ENCODE results near the gene CWC22. TPM values are rescaled to one million over a fixed set of nuclear protein-coding genes. Genes with fewer than 3 reads are reported as not detected.
"Not testable (repeated sequence)": the region's sequence is repeated elsewhere in the genome, so short reads cannot be mapped to it uniquely, and the experiment has no call there.

CWC22 gene
- total RNA-seq, 2 donors from 2014 or later, result 13.1 to 14.1 TPM

DNA sequence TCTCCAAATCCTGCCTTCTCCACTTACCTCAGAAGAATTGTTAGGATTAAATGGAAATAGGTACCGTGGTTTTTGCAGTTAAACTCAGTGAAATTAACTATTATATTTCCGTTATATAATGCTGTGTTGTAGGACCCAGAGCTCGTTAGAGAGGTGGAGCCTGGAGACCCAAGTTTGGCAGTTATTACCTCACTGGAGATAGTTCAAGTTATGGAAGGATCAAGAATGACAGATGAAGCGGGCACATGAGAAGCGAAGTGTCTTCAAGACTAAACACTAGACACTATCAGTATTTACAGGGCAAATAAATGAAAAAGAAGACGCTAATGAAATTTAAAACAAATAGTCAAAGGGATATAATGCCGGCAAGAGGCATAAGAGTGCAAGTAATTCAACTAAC, 866 bp downstream of the CWC22 start:
- H3K4me1 ChIP-seq, result peaks cover 0 to 16% of the 10 kb centered on the region in 2 donors
- H3K36me3 ChIP-seq, result no peaks in the 10 kb centered on the region
- H3K27ac ChIP-seq, result peak overlapping the region in 1 of 2 donors; percentile 89
- DNase-seq (ENCODE audit: low spot score), result no peak
- peak overlapping the region; percentile 73 to 83 for H3K4me3 ChIP-seq
- TF ChIP-seq, protein P1, sequence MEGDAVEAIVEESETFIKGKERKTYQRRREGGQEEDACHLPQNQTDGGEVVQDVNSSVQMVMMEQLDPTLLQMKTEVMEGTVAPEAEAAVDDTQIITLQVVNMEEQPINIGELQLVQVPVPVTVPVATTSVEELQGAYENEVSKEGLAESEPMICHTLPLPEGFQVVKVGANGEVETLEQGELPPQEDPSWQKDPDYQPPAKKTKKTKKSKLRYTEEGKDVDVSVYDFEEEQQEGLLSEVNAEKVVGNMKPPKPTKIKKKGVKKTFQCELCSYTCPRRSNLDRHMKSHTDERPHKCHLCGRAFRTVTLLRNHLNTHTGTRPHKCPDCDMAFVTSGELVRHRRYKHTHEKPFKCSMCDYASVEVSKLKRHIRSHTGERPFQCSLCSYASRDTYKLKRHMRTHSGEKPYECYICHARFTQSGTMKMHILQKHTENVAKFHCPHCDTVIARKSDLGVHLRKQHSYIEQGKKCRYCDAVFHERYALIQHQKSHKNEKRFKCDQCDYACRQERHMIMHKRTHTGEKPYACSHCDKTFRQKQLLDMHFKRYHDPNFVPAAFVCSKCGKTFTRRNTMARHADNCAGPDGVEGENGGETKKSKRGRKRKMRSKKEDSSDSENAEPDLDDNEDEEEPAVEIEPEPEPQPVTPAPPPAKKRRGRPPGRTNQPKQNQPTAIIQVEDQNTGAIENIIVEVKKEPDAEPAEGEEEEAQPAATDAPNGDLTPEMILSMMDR (IDR thresholded peaks at IDR 0.05), result no peak
- no peaks in the 10 kb centered on the region for H3K27me3 ChIP-seq
- H3K9me3 ChIP-seq, result no peaks in the 10 kb centered on the region

DNA sequence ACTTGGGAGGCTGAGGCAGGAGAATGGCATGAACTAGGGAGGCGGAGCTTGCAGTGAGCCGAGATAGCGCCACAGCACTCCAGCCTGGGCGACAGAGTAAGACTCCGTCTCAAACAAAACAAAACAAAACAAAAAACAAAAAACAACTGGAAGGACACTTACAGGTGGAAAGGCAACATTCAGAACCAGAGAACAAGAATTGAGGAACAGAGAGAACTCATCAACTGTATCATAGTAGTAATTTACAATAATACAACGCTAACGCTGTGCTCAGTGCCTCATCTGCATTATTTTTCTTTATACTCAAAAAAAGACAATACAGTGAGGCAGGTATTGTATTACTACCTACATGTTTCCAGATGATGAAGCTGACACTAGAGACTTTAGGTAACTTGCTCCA, 1.6 kb downstream of the CWC22 start:
- H3K9me3 ChIP-seq; H3K27me3 ChIP-seq; H3K36me3 ChIP-seq; H3K27ac ChIP-seq; DNase-seq (ENCODE audit: low spot score); H3K4me3 ChIP-seq: not testable (repeated sequence)
- peaks cover 0 to 16% of the 10 kb centered on the region in 2 donors for H3K4me1 ChIP-seq

GRCh38 chr2:180004731-180005130, 2.4 kb downstream of the CWC22 start:
- DNase-seq (ENCODE audit: low spot score), result no peak
- no peaks in the 10 kb centered on the region for H3K9me3 ChIP-seq
- H3K27me3 ChIP-seq, result no peaks in the 10 kb centered on the region
- no peaks in the 10 kb centered on the region for H3K36me3 ChIP-seq
- TF ChIP-seq, protein P1 (IDR thresholded peaks at IDR 0.05), result no peak
- peaks cover 0 to 16% of the 10 kb centered on the region in 2 donors for H3K4me1 ChIP-seq
- H3K4me3 ChIP-seq, result no peak overlapping the region
- H3K27ac ChIP-seq, result no peak overlapping the region

GRCh38 chr2:180003559-180003958, 3.5 kb downstream of the CWC22 start:
- H3K36me3 ChIP-seq, result no peaks in the 10 kb centered on the region
- no peak overlapping the region for H3K27ac ChIP-seq
- no peaks in the 10 kb centered on the region for H3K9me3 ChIP-seq
- H3K27me3 ChIP-seq, result no peaks in the 10 kb centered on the region
- no peak for DNase-seq (ENCODE audit: low spot score)
- TF ChIP-seq, protein P1 (IDR thresholded peaks at IDR 0.05), result no peak
- H3K4me1 ChIP-seq, result peaks cover 0 to 16% of the 10 kb centered on the region in 2 donors
- no peak overlapping the region for H3K4me3 ChIP-seq

DNA sequence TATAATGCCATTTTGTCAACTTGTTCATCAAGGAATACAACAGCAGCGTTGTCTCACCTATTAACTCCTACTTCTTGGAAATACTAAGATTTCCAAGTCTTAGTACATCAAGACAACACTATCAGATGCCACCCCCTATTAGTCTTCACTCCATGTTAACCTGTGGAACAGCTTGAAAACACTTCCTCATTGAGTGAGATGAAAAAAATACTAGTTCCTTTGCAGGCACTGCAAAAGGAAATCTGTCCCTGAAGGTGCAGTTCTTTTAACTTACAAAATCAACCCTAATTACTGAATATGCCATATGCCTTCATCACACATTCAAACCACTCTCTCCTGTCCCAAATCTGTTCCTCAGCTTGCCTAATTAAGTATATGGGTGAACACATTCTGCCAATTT, 4.0 kb downstream of the CWC22 start:
- no peaks in the 10 kb centered on the region for H3K9me3 ChIP-seq
- H3K4me3 ChIP-seq, result no peak overlapping the region
- no peaks in the 10 kb centered on the region for H3K27me3 ChIP-seq
- peaks cover 0 to 16% of the 10 kb centered on the region in 2 donors for H3K4me1 ChIP-seq
- no peak overlapping the region for H3K27ac ChIP-seq
- TF ChIP-seq, protein P1 (IDR thresholded peaks at IDR 0.05), result no peak
- DNase-seq (ENCODE audit: low spot score), result no peak
- no peaks in the 10 kb centered on the region for H3K36me3 ChIP-seq

DNA sequence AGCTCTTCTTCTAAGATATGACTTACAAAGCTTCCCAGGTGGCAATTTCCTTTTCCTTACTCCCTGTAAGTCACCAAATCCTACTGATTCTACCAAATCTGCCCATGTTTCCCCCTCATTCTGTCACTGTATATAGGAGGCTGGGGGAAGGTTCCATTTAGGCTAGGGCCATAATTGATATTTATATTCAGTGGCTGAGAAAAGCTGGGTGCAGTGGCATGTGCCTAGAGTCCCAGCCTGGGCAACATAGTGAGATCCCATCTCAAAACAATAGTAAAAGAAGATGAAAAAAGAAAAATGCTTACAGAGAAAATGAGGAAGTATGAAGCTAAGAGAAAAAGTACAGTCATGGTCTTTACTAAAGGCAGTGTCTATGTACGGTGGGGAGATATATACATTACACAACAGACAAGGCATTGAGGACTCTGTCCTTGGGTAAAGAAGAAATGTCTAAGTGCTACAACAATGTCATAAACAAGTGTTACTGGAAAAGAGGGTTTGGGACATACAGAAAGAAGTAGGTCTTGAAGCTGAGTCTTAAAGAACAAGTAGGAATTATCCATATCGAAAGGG, 4.8 kb downstream of the CWC22 start:
- TF ChIP-seq, protein P1 (IDR thresholded peaks at IDR 0.05), result no peak
- H3K27me3 ChIP-seq, result no peaks in the 10 kb centered on the region

More for the DNA sequence above, 4.8 kb downstream of the CWC22 start:
- peaks cover 0 to 16% of the 10 kb centered on the region in 2 donors for H3K4me1 ChIP-seq
- no peak overlapping the region for H3K4me3 ChIP-seq
- no peaks in the 10 kb centered on the region for H3K9me3 ChIP-seq
- no peak for DNase-seq (ENCODE audit: low spot score)
- H3K27ac ChIP-seq, result no peak overlapping the region
- no peaks in the 10 kb centered on the region for H3K36me3 ChIP-seq
